Uterus (tissue), 2 donors: ENCODE measurements around the gene UNC93B1.

ENCODE experiments used
- POLR2A ChIP-seq, 2 donors: fragments of 450-650 bp; IDR thresholded peaks; one replicate each; pipeline ENCODE4 v1.6.1; 2016; ENCODE audit warnings: antibody characterized with exemption in 2 of 2, mild to moderate bottlenecking in 1 of 2, moderate library complexity in 1 of 2
- TF ChIP-seq, protein P1 (sequence below), 4 experiments: fragments of 200-600 bp in 2 of 4; fragments of 450-650 bp in 2 of 4; sonication (generic) in 2 of 4; IDR thresholded peaks; one replicate each; pipeline ENCODE4 v1.5.1; 2016 to 2019; ENCODE audit warnings: antibody characterized with exemption in 4 of 4, mild to moderate bottlenecking in 2 of 4, moderate library complexity in 1 of 4

GRCh38 chr11:68020575-68020974, 16.7 kb upstream of the UNC93B1 start:
- TF ChIP-seq, protein P1, sequence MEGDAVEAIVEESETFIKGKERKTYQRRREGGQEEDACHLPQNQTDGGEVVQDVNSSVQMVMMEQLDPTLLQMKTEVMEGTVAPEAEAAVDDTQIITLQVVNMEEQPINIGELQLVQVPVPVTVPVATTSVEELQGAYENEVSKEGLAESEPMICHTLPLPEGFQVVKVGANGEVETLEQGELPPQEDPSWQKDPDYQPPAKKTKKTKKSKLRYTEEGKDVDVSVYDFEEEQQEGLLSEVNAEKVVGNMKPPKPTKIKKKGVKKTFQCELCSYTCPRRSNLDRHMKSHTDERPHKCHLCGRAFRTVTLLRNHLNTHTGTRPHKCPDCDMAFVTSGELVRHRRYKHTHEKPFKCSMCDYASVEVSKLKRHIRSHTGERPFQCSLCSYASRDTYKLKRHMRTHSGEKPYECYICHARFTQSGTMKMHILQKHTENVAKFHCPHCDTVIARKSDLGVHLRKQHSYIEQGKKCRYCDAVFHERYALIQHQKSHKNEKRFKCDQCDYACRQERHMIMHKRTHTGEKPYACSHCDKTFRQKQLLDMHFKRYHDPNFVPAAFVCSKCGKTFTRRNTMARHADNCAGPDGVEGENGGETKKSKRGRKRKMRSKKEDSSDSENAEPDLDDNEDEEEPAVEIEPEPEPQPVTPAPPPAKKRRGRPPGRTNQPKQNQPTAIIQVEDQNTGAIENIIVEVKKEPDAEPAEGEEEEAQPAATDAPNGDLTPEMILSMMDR (IDR thresholded peaks at IDR 0.05): no peak
- no peak for TF ChIP-seq POLR2A (IDR thresholded peaks at IDR 0.05)
